C4-2B (cell line): ENCODE data around the gene CCDC141.

Experiments
- CTCF ChIP-seq: fragments of 450-650 bp; conservative IDR thresholded peaks from 2 replicates; pipeline ENCODE4 v1.5.1; 2017; ENCODE audit warnings: mild to moderate bottlenecking
- ZFX ChIP-seq: fragments of 450-650 bp; IDR thresholded peaks from 2 replicates; pipeline ENCODE4 v1.6.1; 2017

- TF ChIP-seq CTCF (no peak), ZFX (no peak)
These were observed 224.8 kb downstream of the CCDC141 start for GRCh38 chr2:178825183-178825582.
